ENCODE results near the gene TIE1.

TIE1 gene

GRCh38 chr1:43273708-43274107 is 27.1 kb upstream of the TIE1 start:
- no peak for TF ChIP-seq CTCF (IDR thresholded peaks at IDR 0.05; ENCODE audit: low read depth, low read length)
- in situ Hi-C loops (cut with HindIII; ENCODE audit: low sequenced_read_pairs): no loop called here
- no peak for DNase-seq (ENCODE audit: low read depth, low spot score)
- H3K4me3 ChIP-seq (ENCODE audit: low read depth, low read length): no peak overlapping the region

GRCh38 chr1:43274125-43274803 is 26.5 kb upstream of the TIE1 start:
- in situ Hi-C loops (cut with HindIII; ENCODE audit: low sequenced_read_pairs): no loop called here
- TF ChIP-seq CTCF (IDR thresholded peaks at IDR 0.05; ENCODE audit: low read depth, low read length): no peak
- DNase-seq (ENCODE audit: low read depth, low spot score): peak; percentile 17
- no peak overlapping the region for H3K4me3 ChIP-seq (ENCODE audit: low read depth, low read length)

GRCh38 chr1:43274804-43275180 is 26.0 kb upstream of the TIE1 start:
- no peak for DNase-seq (ENCODE audit: low read depth, low spot score)
- no peak for TF ChIP-seq CTCF (IDR thresholded peaks at IDR 0.05; ENCODE audit: low read depth, low read length)
- no peak overlapping the region for H3K4me3 ChIP-seq (ENCODE audit: low read depth, low read length)
- in situ Hi-C loops (cut with HindIII; ENCODE audit: low sequenced_read_pairs): no loop called here

GRCh38 chr1:43275826-43276620 is 24.8 kb upstream of the TIE1 start:
- TF ChIP-seq CTCF (IDR thresholded peaks at IDR 0.05; ENCODE audit: low read depth, low read length): no peak
- in situ Hi-C loops (cut with HindIII; ENCODE audit: low sequenced_read_pairs): no loop called here
- no peak overlapping the region for H3K4me3 ChIP-seq (ENCODE audit: low read depth, low read length)
- no peak for DNase-seq (ENCODE audit: low read depth, low spot score)

GRCh38 chr1:43276673-43277072 is 24.1 kb upstream of the TIE1 start:
- in situ Hi-C loops (cut with HindIII; ENCODE audit: low sequenced_read_pairs): no loop called here
- H3K4me3 ChIP-seq (ENCODE audit: low read depth, low read length): no peak overlapping the region
- TF ChIP-seq CTCF (IDR thresholded peaks at IDR 0.05; ENCODE audit: low read depth, low read length): no peak
- DNase-seq (ENCODE audit: low read depth, low spot score): no peak

- in situ Hi-C loops (cut with HindIII; ENCODE audit: low sequenced_read_pairs): no loop called here
- no peak for TF ChIP-seq CTCF (IDR thresholded peaks at IDR 0.05; ENCODE audit: low read depth, low read length)
- H3K4me3 ChIP-seq (ENCODE audit: low read depth, low read length): no peak overlapping the region
- no peak for DNase-seq (ENCODE audit: low read depth, low spot score)
Measured at GRCh38 chr1:43277116-43277876, 23.5 kb upstream of the TIE1 start.

Data from astrocyte of the spinal cord (primary cell).